Fibroblast of skin of left biceps (primary cell): ENCODE data around the gene KIF21B.

Experiments
- DNase-seq, 2 experiments: peaks; one replicate each; pipeline ENCODE4 v3.0.0-alpha.2; 2013; ENCODE audit warnings: low read depth in 2 of 2

KIF21B gene

GRCh38 chr1:201023517-201023902, at the start of gene KIF21B:
Gene KIF21B, minus strand, starts transcription at chr1:201023714. Its CDS starts 331 bp downstream, at chr1:201023383.
- DNase-seq: peak in 1 of 2 experiments; percentile 33

GRCh38 chr1:201072922-201073321, 49.4 kb upstream of the KIF21B start:
- DNase-seq: no peak

GRCh38 chr1:201072149-201072548, 48.6 kb upstream of the KIF21B start:
- DNase-seq: no peak

GRCh38 chr1:201069636-201070035, 46.1 kb upstream of the KIF21B start:
- DNase-seq: no peak

GRCh38 chr1:201068976-201069375, 45.5 kb upstream of the KIF21B start:
- no peak for DNase-seq

GRCh38 chr1:201066986-201067385, 43.5 kb upstream of the KIF21B start:
- DNase-seq: no peak

- DNase-seq: no peak
Observed at GRCh38 chr1:201065686-201066085, 42.2 kb upstream of the KIF21B start.

GRCh38 chr1:201064806-201065205, 41.3 kb upstream of the KIF21B start:
- DNase-seq: no peak

GRCh38 chr1:201063145-201063544, 39.6 kb upstream of the KIF21B start:
- no peak for DNase-seq

- DNase-seq: no peak
Observed at GRCh38 chr1:201062511-201063091, 39.1 kb upstream of the KIF21B start.

GRCh38 chr1:201061886-201062285, 38.4 kb upstream of the KIF21B start:
- DNase-seq: no peak

GRCh38 chr1:201061049-201061448, 37.5 kb upstream of the KIF21B start:
- no peak for DNase-seq

GRCh38 chr1:201060586-201060985, 37.1 kb upstream of the KIF21B start:
- DNase-seq: no peak

- no peak for DNase-seq
Observed at GRCh38 chr1:201059871-201060555, 36.5 kb upstream of the KIF21B start.

GRCh38 chr1:201059401-201059800, 35.9 kb upstream of the KIF21B start:
- DNase-seq: no peak

- DNase-seq: no peak
Observed at GRCh38 chr1:201054091-201054543, 30.6 kb upstream of the KIF21B start.

- DNase-seq: no peak
Observed at GRCh38 chr1:201053155-201053860, 29.8 kb upstream of the KIF21B start.

- no peak for DNase-seq
Observed at GRCh38 chr1:201051399-201051798, 27.9 kb upstream of the KIF21B start.

- no peak for DNase-seq
Observed at GRCh38 chr1:201050515-201051277, 27.2 kb upstream of the KIF21B start.

- no peak for DNase-seq
Observed at GRCh38 chr1:201049248-201049831, 25.8 kb upstream of the KIF21B start.

- DNase-seq: no peak
Observed at GRCh38 chr1:201048521-201048920, 25.0 kb upstream of the KIF21B start.

- no peak for DNase-seq
Observed at GRCh38 chr1:201044119-201044518, 20.6 kb upstream of the KIF21B start.
